Measurements from ENCODE around the gene CCDC32.

DNA sequence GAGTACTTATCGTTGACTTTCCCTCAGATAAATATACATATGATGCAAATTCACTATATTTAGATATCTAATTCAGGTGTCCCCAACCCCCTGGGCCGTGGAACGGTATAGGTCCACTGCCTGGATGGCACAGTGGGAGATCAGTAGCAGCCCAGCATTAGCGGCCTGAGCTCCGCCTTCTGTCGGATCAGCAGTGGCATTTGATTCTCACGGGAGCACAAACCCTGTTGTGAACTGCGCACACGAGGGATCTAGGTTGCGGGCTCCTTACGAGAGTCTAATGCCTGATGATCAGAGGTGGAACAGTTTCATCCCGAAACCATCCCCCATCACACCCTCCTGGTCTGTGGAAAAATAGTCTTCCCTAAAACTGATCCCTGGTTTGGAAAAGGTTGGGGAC is 36.1 kb upstream of the CCDC32 start:
- TF ChIP-seq CTCF (IDR thresholded peaks at IDR 0.05) = no peak
- no peak for TF ChIP-seq POLR2A (IDR thresholded peaks at IDR 0.05)

Data from breast epithelium (tissue), 3 donors.